ENCODE results near the gene PHRF1.

PHRF1 gene

GRCh38 chr11:660681-661444 is 84.6 kb downstream of the PHRF1 start:
- no peak for DNase-seq
